HepG2 (cell line): Measurements from ENCODE around the gene ALDH2. TPM values are rescaled to one million over a fixed set of nuclear protein-coding genes. Genes with fewer than 3 reads are reported as not detected.

Source experiments
- AGO1 ChIP-seq: fragments of 200-400 bp; formaldehyde crosslinking; IDR thresholded peaks from 2 replicates; pipeline ENCODE4 v1.6.1; 2017; ENCODE audit warnings: mild to moderate bottlenecking, low read depth, low read length, moderate library complexity; ENCODE audit not compliant: poor library complexity, severe bottlenecking
- ATF7 ChIP-seq, 2 experiments: fragments of 450-650 bp in 1 of 2; sonication (generic) in 1 of 2; formaldehyde crosslinking in 1 of 2; IDR thresholded peaks; 2 replicates each; pipeline versions ENCODE4 v1.4.0 to v1.6.1; 2016 to 2020; ENCODE audit warnings: antibody characterized with exemption in 1 of 2, mild to moderate bottlenecking in 1 of 2, missing genetic modification reagents in 1 of 2
- EEA1 ChIP-seq: sonication (generic); formaldehyde crosslinking; IDR thresholded peaks from 2 replicates; pipeline ENCODE4 v1.5.1; 2020; ENCODE audit warnings: mild to moderate bottlenecking, missing genetic modification reagents, borderline replicate concordance
- EED ChIP-seq: sonication (generic); formaldehyde crosslinking; IDR thresholded peaks from 2 replicates; pipeline ENCODE4 v1.5.0; 2020; ENCODE audit warnings: mild to moderate bottlenecking, missing genetic modification reagents
- HHEX ChIP-seq: IDR thresholded peaks from 2 replicates; pipeline ENCODE4 v1.6.1; 2016; ENCODE audit warnings: control low read depth
- HNRNPH1 ChIP-seq: fragments of 200-400 bp; formaldehyde crosslinking; optimal IDR thresholded peaks from 2 replicates; pipeline ENCODE3; 2017; ENCODE audit warnings: mild to moderate bottlenecking, low read depth, low read length
- KDM4B ChIP-seq: sonication (generic); formaldehyde crosslinking; IDR thresholded peaks from 2 replicates; pipeline ENCODE4 v1.4.0; 2020; ENCODE audit warnings: missing genetic modification reagents
- MAFG ChIP-seq: sonication (generic); formaldehyde crosslinking; IDR thresholded peaks from 2 replicates; pipeline ENCODE4 v1.5.1; 2020; ENCODE audit warnings: mild to moderate bottlenecking, missing genetic modification reagents
- NCOR1 ChIP-seq: fragments of 200-600 bp; sonication (generic); IDR thresholded peaks from 2 replicates; pipeline ENCODE4 v1.7.0; 2017; ENCODE audit warnings: antibody characterized with exemption, low read length, borderline replicate concordance
- NFYB ChIP-seq: sonication (generic); formaldehyde crosslinking; IDR thresholded peaks from 2 replicates; pipeline ENCODE4 v1.4.0; 2020; ENCODE audit warnings: missing genetic modification reagents
- PRMT3 ChIP-seq: sonication (generic); formaldehyde crosslinking; IDR thresholded peaks from 2 replicates; pipeline ENCODE4 v1.8.1; 2022; ENCODE audit warnings: low read depth, mild to moderate bottlenecking, moderate library complexity, missing genetic modification reagents, borderline replicate concordance
- RORA ChIP-seq: sonication (generic); formaldehyde crosslinking; IDR thresholded peaks from 2 replicates; pipeline ENCODE4 v1.5.0; 2020; ENCODE audit warnings: mild to moderate bottlenecking, missing genetic modification reagents, moderate library complexity
- SP2 ChIP-seq: sonication (generic); formaldehyde crosslinking; IDR thresholded peaks from 2 replicates; pipeline ENCODE4 v1.5.1; 2020; ENCODE audit warnings: mild to moderate bottlenecking, missing genetic modification reagents
- ZBTB38 ChIP-seq: sonication (generic); formaldehyde crosslinking; IDR thresholded peaks from 2 replicates; pipeline ENCODE4 v1.5.1; 2020; ENCODE audit warnings: mild to moderate bottlenecking, missing genetic modification reagents
- ZNF20 ChIP-seq: sonication (generic); formaldehyde crosslinking; IDR thresholded peaks from 2 replicates; pipeline ENCODE4 v1.4.0; 2020; ENCODE audit warnings: mild to moderate bottlenecking, moderate library complexity, missing genetic modification reagents
- ZNF337 ChIP-seq: sonication (generic); formaldehyde crosslinking; IDR thresholded peaks from 2 replicates; pipeline ENCODE4 v1.5.1; 2020; ENCODE audit warnings: missing genetic modification reagents, low read depth, mild to moderate bottlenecking, borderline replicate concordance
- ZNF343 ChIP-seq: sonication (generic); formaldehyde crosslinking; IDR thresholded peaks from 2 replicates; pipeline ENCODE4 v1.4.0; 2020; ENCODE audit warnings: mild to moderate bottlenecking, missing genetic modification reagents
- ZNF543 ChIP-seq: sonication (generic); formaldehyde crosslinking; IDR thresholded peaks from 2 replicates; pipeline ENCODE4 v1.4.0; 2020; ENCODE audit warnings: mild to moderate bottlenecking, missing genetic modification reagents
- ZNF713 ChIP-seq: sonication (generic); formaldehyde crosslinking; IDR thresholded peaks from 2 replicates; pipeline ENCODE4 v1.4.0; 2020; ENCODE audit warnings: mild to moderate bottlenecking, missing genetic modification reagents
- ZNF816 ChIP-seq: sonication (generic); formaldehyde crosslinking; IDR thresholded peaks from 2 replicates; pipeline ENCODE4 v1.8.0; 2022; ENCODE audit warnings: missing genetic modification reagents, mild to moderate bottlenecking, borderline replicate concordance
- polyA plus RNA-seq, 8 experiments: library from polyadenylated mRNA; depleted of rRNA in 3 of 8; stranded (reverse) in 7 of 8; unstranded in 1 of 8; fragments of >200 nt; fragmentation: Illumina TruSeq in 4 of 8; extraction: Trizol in 4 of 8; gene quantifications; 2 replicates each; pipeline versions ENCODE4 v1.2.1 to v1.2.3, GENCODE V29; 2011 to 2016; ENCODE audit warnings: low read depth in 4 of 8, missing spikeins in 1 of 8, mixed read lengths in 1 of 8; ENCODE audit not compliant: insufficient read depth in 1 of 8
- total RNA-seq, 5 experiments: library from RNA; depleted of rRNA; stranded (reverse); fragments of >200 nt; fragmentation: Illumina TruSeq; extraction: Trizol; gene quantifications; 2 replicates each; pipeline ENCODE4 v1.2.3, GENCODE V29; 2016; ENCODE audit warnings: low read depth in 1 of 5
- TF ChIP-seq, protein P1 (sequence below): sonication (generic); formaldehyde crosslinking; IDR thresholded peaks from 2 replicates; pipeline ENCODE4 v1.9.0; 2021; ENCODE audit warnings: missing genetic modification reagents, borderline replicate concordance
- TF ChIP-seq, protein P2 (sequence below): sonication (generic); formaldehyde crosslinking; IDR thresholded peaks from 2 replicates; pipeline ENCODE4 v1.5.0; 2020; ENCODE audit warnings: mild to moderate bottlenecking, missing genetic modification reagents, moderate library complexity
- TF ChIP-seq, protein P3 (sequence below): sonication (generic); formaldehyde crosslinking; conservative IDR thresholded peaks from 2 replicates; pipeline ENCODE4 v1.4.0; 2020; ENCODE audit warnings: missing genetic modification reagents
- TF ChIP-seq, protein P4 (sequence below): IDR thresholded peaks from 2 replicates; pipeline ENCODE4 v1.6.1; 2016

ALDH2 gene
- total and polyA plus RNA-seq, 2 of the 13 experiments (the other 11 are each of a cell fraction or from before 2014, with no cell fraction given), result 78.8 to 103 TPM

DNA sequence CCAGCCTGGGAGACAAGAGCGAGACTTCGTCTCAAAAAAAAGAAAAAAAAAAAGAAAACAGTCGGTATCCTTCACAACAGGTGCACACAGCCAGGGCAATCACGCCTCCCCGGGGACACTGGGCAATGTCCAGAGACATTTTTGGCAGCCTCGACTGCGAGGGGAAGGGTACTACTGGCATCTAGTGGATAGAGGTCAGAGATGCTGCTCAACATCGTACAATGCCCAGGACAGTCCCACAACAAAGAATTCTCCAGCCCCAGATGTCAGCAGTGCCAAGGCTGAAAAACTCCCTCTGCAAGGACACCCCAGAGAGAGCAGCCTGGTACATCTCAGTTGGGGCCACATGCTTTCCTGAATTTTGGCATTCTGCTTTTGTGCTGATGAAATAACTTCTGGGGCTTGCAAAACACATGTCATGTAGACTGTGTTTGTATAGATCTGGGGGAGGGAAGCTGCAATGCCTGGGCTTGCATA, 21.5 kb downstream of the ALDH2 start (continued):
- TF ChIP-seq, protein P1, sequence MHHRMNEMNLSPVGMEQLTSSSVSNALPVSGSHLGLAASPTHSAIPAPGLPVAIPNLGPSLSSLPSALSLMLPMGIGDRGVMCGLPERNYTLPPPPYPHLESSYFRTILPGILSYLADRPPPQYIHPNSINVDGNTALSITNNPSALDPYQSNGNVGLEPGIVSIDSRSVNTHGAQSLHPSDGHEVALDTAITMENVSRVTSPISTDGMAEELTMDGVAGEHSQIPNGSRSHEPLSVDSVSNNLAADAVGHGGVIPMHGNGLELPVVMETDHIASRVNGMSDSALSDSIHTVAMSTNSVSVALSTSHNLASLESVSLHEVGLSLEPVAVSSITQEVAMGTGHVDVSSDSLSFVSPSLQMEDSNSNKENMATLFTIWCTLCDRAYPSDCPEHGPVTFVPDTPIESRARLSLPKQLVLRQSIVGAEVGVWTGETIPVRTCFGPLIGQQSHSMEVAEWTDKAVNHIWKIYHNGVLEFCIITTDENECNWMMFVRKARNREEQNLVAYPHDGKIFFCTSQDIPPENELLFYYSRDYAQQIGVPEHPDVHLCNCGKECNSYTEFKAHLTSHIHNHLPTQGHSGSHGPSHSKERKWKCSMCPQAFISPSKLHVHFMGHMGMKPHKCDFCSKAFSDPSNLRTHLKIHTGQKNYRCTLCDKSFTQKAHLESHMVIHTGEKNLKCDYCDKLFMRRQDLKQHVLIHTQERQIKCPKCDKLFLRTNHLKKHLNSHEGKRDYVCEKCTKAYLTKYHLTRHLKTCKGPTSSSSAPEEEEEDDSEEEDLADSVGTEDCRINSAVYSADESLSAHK (CRISPR knock-in tag), result no peak
- TF ChIP-seq AGO1, result no peak
- TF ChIP-seq, protein P2, sequence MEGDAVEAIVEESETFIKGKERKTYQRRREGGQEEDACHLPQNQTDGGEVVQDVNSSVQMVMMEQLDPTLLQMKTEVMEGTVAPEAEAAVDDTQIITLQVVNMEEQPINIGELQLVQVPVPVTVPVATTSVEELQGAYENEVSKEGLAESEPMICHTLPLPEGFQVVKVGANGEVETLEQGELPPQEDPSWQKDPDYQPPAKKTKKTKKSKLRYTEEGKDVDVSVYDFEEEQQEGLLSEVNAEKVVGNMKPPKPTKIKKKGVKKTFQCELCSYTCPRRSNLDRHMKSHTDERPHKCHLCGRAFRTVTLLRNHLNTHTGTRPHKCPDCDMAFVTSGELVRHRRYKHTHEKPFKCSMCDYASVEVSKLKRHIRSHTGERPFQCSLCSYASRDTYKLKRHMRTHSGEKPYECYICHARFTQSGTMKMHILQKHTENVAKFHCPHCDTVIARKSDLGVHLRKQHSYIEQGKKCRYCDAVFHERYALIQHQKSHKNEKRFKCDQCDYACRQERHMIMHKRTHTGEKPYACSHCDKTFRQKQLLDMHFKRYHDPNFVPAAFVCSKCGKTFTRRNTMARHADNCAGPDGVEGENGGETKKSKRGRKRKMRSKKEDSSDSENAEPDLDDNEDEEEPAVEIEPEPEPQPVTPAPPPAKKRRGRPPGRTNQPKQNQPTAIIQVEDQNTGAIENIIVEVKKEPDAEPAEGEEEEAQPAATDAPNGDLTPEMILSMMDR (CRISPR knock-in tag), result peak; percentile 82
- no peak for TF ChIP-seq KDM4B (CRISPR knock-in tag)
- TF ChIP-seq EEA1 (CRISPR knock-in tag), result no peak
- no peak for TF ChIP-seq RORA
- TF ChIP-seq ATF7 (IDR thresholded peaks at IDR 0.05), result no peak
- no peak for TF ChIP-seq ATF7 (CRISPR knock-in tag; IDR thresholded peaks at IDR 0.05)
- TF ChIP-seq ZNF20 (CRISPR knock-in tag), result no peak
- no peak for TF ChIP-seq ZNF713 (CRISPR knock-in tag)
- no peak for TF ChIP-seq HHEX
- TF ChIP-seq, protein P3, sequence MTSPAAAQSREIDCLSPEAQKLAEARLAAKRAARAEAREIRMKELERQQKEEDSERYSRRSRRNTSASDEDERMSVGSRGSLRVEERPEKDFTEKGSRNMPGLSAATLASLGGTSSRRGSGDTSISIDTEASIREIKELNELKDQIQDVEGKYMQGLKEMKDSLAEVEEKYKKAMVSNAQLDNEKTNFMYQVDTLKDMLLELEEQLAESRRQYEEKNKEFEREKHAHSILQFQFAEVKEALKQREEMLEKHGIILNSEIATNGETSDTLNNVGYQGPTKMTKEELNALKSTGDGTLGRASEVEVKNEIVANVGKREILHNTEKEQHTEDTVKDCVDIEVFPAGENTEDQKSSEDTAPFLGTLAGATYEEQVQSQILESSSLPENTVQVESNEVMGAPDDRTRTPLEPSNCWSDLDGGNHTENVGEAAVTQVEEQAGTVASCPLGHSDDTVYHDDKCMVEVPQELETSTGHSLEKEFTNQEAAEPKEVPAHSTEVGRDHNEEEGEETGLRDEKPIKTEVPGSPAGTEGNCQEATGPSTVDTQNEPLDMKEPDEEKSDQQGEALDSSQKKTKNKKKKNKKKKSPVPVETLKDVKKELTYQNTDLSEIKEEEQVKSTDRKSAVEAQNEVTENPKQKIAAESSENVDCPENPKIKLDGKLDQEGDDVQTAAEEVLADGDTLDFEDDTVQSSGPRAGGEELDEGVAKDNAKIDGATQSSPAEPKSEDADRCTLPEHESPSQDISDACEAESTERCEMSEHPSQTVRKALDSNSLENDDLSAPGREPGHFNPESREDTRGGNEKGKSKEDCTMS, result no peak
- TF ChIP-seq PRMT3 (CRISPR knock-in tag), result no peak
- TF ChIP-seq NCOR1, result no peak
- no peak for TF ChIP-seq HNRNPH1
- no peak for TF ChIP-seq SP2 (CRISPR knock-in tag)
- TF ChIP-seq ZNF337, result no peak
- TF ChIP-seq, protein P4, sequence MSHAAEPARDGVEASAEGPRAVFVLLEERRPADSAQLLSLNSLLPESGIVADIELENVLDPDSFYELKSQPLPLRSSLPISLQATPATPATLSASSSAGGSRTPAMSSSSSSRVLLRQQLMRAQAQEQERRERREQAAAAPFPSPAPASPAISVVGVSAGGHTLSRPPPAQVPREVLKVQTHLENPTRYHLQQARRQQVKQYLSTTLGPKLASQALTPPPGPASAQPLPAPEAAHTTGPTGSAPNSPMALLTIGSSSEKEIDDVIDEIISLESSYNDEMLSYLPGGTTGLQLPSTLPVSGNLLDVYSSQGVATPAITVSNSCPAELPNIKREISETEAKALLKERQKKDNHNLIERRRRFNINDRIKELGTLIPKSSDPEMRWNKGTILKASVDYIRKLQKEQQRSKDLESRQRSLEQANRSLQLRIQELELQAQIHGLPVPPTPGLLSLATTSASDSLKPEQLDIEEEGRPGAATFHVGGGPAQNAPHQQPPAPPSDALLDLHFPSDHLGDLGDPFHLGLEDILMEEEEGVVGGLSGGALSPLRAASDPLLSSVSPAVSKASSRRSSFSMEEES (CRISPR knock-in tag), result no peak
- TF ChIP-seq ZNF543 (CRISPR knock-in tag), result no peak
- TF ChIP-seq EED (CRISPR knock-in tag), result no peak
- no peak for TF ChIP-seq MAFG
- 0 out of 2 replicates have a peak, but pooled peaks have one; percentile 30 for TF ChIP-seq ZBTB38 (CRISPR knock-in tag)
- TF ChIP-seq NFYB (CRISPR knock-in tag), result no peak
- no peak for TF ChIP-seq ZNF816 (CRISPR knock-in tag)
- no peak for TF ChIP-seq ZNF343 (CRISPR knock-in tag)
